OCI-LY1 (cell line): Measurements from ENCODE around the gene KLK7.

Source experiments
- CTCF ChIP-seq: fragments of 200-600 bp; sonication (generic), shearing (Covaris generic); IDR thresholded peaks from 2 replicates; pipeline ENCODE4 v1.5.1; 2017; ENCODE audit warnings: mild to moderate bottlenecking, antibody characterized with exemption, low read length, moderate library complexity, mixed read lengths
- EZH2 ChIP-seq: fragments of 200-600 bp; sonication (generic), shearing (Covaris generic); IDR thresholded peaks from 2 replicates; pipeline ENCODE4 v1.8.0; 2017; ENCODE audit warnings: borderline replicate concordance, mixed run types, mild to moderate bottlenecking, antibody characterized with exemption, low read length, moderate library complexity, mixed read lengths

GRCh38 chr19:51002542-51003311, 19.0 kb upstream of the KLK7 start:
- TF ChIP-seq CTCF (no peak), EZH2 (no peak)
